ENCODE data around the gene SIGLEC7. TPM values are rescaled to one million over a fixed set of nuclear protein-coding genes. Genes with fewer than 3 reads are reported as not detected.
"Not testable (repeated sequence)": the region's sequence is repeated elsewhere in the genome, so short reads cannot be mapped to it uniquely, and the experiment has no call there.

SIGLEC7 gene
- total RNA-seq, 2 donors from 2014 or later = 2.4 to 5.9 TPM

DNA sequence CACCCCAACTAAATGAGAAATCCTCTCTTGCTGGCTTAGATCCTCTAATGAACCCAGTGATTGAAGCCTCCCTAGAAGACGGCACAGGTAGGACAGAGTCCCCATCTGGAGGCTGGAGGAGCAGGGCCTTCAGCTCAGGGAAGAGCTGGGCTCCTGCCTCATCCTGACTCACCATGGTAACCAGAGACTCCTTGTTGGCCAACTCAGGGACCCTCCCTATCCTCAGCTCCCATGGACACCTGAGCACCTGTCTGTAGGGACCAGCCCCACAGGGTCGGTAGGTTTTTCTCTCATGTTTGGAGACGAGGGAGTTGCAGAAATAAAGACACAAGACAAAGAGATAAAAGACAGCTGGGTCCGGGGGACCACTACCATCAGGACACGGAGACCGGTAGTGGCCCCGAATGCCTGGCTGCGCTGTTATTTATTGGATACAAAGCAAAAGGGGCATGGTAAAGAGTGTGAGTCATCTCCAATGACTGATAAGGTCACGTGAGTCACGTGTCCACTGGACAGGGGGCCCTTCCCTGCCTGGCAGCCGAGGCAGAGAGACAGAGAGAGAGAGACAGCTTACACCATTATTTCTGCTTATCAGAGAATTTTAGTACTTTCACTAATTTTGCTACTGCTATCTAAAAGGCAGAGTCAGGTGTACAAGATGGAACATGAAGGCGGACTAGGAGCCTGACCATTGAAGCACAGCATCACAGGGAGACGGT, 26.6 kb downstream of the SIGLEC7 start:
- TF ChIP-seq, protein P1, sequence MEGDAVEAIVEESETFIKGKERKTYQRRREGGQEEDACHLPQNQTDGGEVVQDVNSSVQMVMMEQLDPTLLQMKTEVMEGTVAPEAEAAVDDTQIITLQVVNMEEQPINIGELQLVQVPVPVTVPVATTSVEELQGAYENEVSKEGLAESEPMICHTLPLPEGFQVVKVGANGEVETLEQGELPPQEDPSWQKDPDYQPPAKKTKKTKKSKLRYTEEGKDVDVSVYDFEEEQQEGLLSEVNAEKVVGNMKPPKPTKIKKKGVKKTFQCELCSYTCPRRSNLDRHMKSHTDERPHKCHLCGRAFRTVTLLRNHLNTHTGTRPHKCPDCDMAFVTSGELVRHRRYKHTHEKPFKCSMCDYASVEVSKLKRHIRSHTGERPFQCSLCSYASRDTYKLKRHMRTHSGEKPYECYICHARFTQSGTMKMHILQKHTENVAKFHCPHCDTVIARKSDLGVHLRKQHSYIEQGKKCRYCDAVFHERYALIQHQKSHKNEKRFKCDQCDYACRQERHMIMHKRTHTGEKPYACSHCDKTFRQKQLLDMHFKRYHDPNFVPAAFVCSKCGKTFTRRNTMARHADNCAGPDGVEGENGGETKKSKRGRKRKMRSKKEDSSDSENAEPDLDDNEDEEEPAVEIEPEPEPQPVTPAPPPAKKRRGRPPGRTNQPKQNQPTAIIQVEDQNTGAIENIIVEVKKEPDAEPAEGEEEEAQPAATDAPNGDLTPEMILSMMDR (IDR thresholded peaks at IDR 0.05) = no peak
- Histone ChIP-seq H3K27ac (no peak overlapping the region), H3K4me3 (no peak overlapping the region), H3K36me3 (no peaks in the 10 kb centered on the region), H3K27me3 (replicated peaks; ENCODE audit: insufficient read depth) (no peaks in the 10 kb centered on the region), H3K9me3 (no peaks in the 10 kb centered on the region), H3K4me1 (ENCODE audit: control insufficient read depth in 1 of 2, low read depth in 2 of 2) (no peaks in the 10 kb centered on the region)
- ATAC-seq (ENCODE audit: insufficient number of reproducible peaks, low FRiP score, low read depth) (no peak), DNase-seq (ENCODE audit: low spot score) (no peak)

DNA sequence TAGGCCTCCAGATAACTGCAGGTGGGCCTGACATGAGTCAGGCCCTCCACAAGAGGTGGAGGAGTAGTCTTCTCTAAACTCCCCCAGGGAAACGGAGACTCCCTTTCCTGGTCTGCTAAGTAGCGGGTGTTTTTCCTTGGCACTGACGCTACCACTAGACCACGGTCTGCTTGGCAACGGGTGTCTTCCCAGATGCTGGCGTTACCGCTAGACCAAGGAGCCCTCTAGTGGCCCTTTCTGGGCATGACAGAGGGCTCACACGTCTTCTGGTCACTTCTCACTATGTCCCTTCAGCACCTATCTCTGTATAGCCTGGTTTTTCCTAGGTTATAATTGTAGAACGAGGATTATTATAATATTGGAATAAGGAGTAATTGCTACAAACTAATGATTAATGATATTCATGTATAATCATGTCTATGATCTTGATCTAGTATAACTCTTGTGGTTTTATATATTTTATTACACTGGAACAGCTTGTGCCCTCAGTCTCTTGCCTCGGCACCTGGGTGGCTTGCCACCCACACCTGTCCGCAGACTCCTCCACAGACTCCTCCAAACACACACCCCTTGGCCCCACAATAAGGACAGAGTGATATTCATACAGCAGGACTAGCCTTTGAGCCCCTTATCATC, 27.3 kb downstream of the SIGLEC7 start:
- not testable (repeated sequence) for H3K4me3 ChIP-seq; H3K36me3 ChIP-seq; ATAC-seq (ENCODE audit: insufficient number of reproducible peaks, low FRiP score, low read depth); H3K27ac ChIP-seq; DNase-seq (ENCODE audit: low spot score); H3K9me3 ChIP-seq; H3K4me1 ChIP-seq (ENCODE audit: control insufficient read depth in 1 of 2, low read depth in 2 of 2); H3K27me3 ChIP-seq (replicated peaks; ENCODE audit: insufficient read depth)
- TF ChIP-seq, protein P1 (IDR thresholded peaks at IDR 0.05) = peak; percentile 82

DNA sequence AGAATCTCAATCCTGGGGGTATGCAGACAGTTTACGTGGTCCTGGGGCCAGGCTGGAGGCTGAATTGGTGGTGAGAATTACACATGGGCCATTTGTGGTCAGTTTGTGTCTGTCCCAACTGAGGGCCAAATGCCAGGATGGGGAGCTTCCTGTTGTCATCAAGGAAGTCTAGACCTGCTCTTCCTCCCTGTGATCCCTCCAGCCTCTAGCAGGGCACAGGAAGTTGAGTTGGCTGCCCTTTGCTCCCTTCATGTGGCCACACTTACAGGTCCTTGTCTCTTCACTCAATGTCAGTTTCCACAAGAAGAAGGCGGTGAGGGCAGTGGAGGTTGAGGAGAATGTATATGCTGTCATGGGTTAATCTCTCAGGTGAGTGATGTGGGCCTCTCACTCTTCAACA, 30.1 kb downstream of the SIGLEC7 start:
- TF ChIP-seq, protein P1 (IDR thresholded peaks at IDR 0.05) = no peak
- H3K27ac ChIP-seq = no peak overlapping the region
- H3K27me3 ChIP-seq (replicated peaks; ENCODE audit: insufficient read depth) = no peaks in the 10 kb centered on the region
- no peaks in the 10 kb centered on the region for H3K9me3 ChIP-seq
- ATAC-seq (ENCODE audit: insufficient number of reproducible peaks, low FRiP score, low read depth) = no peak
- no peaks in the 10 kb centered on the region for H3K4me1 ChIP-seq (ENCODE audit: control insufficient read depth in 1 of 2, low read depth in 2 of 2)
- no peaks in the 10 kb centered on the region for H3K36me3 ChIP-seq
- DNase-seq (ENCODE audit: low spot score) = no peak
- H3K4me3 ChIP-seq = no peak overlapping the region

DNA sequence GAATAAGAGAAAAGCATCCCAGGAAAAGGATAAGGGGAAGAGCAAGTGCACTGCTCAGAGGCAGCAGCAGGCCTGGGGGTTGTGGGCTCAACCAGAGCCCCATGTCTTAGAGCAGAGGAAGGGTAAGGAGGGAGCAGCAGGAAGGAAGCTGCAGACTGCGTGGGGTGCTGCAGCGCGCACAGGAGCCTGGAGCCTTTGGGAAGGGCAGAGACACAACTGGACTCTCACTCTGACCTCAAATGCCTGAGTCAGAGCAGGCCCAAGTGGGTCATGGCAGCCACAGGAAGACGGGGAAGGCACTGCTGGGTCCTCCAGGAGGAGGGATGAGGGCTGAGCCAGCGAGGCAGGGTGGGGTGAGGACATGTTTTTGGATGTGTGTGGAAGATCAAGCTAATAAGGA, 31.6 kb downstream of the SIGLEC7 start:
- no peak overlapping the region for H3K27ac ChIP-seq
- H3K4me3 ChIP-seq = no peak overlapping the region
- ATAC-seq (ENCODE audit: insufficient number of reproducible peaks, low FRiP score, low read depth) = no peak
- no peak for DNase-seq (ENCODE audit: low spot score)
- no peaks in the 10 kb centered on the region for H3K36me3 ChIP-seq
- TF ChIP-seq, protein P1 (IDR thresholded peaks at IDR 0.05) = no peak
- no peaks in the 10 kb centered on the region for H3K27me3 ChIP-seq (replicated peaks; ENCODE audit: insufficient read depth)
- no peaks in the 10 kb centered on the region for H3K9me3 ChIP-seq
- no peaks in the 10 kb centered on the region for H3K4me1 ChIP-seq (ENCODE audit: control insufficient read depth in 1 of 2, low read depth in 2 of 2)

DNA sequence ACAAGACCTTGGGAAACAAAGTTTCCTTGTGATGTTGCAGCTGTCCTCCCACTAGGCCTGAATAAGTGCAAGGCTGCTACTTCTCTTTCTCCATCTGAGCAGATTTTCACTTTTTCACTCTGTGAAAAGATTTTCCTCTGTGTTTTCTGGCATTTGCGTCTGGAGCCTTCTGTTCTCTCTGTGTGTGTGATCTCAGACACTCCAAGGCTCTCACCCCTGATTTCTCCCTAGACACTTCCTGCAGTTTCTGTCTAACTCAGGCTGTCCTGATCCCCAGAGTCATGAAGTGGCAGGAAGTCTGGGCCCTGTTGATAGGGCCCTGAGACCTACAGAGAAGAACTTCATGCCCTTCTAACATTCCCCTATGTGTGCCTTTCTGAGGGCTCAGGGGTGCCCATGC, 37.2 kb downstream of the SIGLEC7 start:
- ATAC-seq (ENCODE audit: insufficient number of reproducible peaks, low FRiP score, low read depth) = no peak
- DNase-seq (ENCODE audit: low spot score) = no peak

More for the DNA sequence above, 37.2 kb downstream of the SIGLEC7 start:
- TF ChIP-seq, protein P1 (IDR thresholded peaks at IDR 0.05) = no peak
- Histone ChIP-seq H3K9me3 (no peaks in the 10 kb centered on the region), H3K36me3 (no peaks in the 10 kb centered on the region), H3K4me1 (ENCODE audit: control insufficient read depth in 1 of 2, low read depth in 2 of 2) (no peaks in the 10 kb centered on the region), H3K4me3 (no peak overlapping the region), H3K27ac (no peak overlapping the region), H3K27me3 (replicated peaks; ENCODE audit: insufficient read depth) (no peaks in the 10 kb centered on the region)

Data from thoracic aorta (tissue), 2 donors.